GM19240 (cell line): ENCODE data around the gene CCDC137.
"Not testable (repeated sequence)": the region's sequence is repeated elsewhere in the genome, so short reads cannot be mapped to it uniquely, and the experiment has no call there.

Source experiments
- DNase-seq: peaks from one replicate; pipeline ENCODE4 v3.0.0; 2011; ENCODE audit warnings: low spot score; ENCODE audit not compliant: insufficient read length

CCDC137 gene, protein sequence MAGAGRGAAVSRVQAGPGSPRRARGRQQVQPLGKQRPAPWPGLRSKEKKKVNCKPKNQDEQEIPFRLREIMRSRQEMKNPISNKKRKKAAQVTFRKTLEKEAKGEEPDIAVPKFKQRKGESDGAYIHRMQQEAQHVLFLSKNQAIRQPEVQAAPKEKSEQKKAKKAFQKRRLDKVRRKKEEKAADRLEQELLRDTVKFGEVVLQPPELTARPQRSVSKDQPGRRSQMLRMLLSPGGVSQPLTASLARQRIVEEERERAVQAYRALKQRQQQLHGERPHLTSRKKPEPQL

DNA sequence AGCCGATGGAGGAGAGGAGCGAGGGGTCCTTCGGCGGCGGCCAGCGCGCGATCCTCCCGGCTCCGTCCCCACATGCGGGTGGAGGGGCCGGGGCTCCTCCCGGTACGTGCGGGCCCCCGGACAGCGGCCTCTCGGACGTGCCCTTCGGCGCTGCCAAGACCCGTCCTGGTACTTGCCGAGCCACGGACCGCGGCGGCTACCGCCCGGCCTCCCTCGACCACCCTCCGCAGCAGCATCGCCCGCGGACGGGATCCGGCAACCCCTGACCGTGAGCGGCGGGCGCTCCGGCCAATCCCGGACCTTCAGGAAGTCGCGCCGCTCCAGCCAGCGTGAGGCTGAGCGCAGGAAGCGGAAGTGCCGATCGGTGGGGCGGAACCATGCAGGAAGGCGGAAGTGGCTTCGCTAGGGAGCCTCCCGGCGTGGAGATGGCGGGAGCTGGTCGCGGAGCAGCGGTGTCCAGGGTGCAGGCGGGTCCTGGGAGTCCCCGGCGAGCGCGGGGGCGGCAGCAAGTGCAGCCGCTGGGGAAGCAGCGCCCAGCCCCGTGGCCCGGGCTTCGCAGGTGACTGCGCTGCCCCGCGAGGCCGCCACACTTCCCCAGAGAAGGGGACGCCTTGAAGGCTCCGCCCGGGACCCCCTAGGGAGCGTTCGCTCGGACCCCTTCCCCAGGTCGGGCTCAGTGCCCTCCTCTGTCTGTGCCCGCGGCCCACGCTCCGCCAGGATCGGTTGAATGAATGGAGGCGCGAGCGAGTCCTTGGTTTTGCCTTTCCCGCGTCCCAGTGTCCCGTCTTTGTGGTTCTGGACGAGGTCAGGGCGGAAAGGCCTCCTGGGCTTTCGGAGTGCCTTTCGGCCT is at the start of gene CCDC137, which contains the start of gene OXLD1:
Gene CCDC137, plus strand, starts transcription at position 396 of the 850 bp plus-strand sequence. Its CDS starts 30 bp downstream, at position 426.
Gene OXLD1, minus strand, starts transcription at position 264 of the 850 bp plus-strand sequence. Its CDS starts 28 bp downstream, at position 236.
- DNase-seq: peak; percentile 96

GRCh38 chr17:81616877-81617276 is 49.7 kb upstream of the CCDC137 start:
- DNase-seq: no peak

GRCh38 chr17:81618307-81618706 is 48.2 kb upstream of the CCDC137 start:
- DNase-seq: not testable (repeated sequence)

DNA sequence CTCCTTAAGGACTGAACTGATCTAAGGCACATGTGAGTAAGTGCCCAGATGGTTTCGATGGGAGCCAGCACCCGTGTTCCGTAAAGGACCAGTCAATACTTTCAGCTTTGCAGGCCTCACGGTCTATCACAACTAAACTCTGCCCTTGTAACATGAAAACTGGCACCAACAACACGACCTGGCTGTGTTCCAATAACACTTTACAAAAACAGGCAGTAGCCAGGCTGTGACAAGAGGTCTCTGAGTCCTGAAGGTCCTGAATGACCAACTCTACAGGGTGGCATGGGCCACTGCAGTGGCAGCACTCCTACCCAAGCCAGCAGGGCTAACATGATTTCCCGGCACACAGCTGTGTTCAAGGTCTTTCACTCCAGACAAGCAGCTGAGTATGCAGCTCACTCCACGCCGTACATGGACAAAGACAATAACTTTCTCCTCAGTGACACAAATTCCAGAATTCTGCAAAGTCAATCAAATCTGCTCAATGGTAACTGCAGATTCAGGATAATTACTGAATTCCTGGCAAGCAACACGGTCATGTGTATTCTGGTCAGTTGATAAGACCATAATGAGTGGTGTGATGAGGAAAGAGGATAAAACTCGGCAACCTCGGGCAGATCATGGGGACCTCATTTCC is 44.9 kb upstream of the CCDC137 start:
- DNase-seq: no peak

- DNase-seq: no peak
Observed at GRCh38 chr17:81630274-81630673, 36.3 kb upstream of the CCDC137 start.

- no peak for DNase-seq
Observed at GRCh38 chr17:81631482-81631881, 35.1 kb upstream of the CCDC137 start.

DNA sequence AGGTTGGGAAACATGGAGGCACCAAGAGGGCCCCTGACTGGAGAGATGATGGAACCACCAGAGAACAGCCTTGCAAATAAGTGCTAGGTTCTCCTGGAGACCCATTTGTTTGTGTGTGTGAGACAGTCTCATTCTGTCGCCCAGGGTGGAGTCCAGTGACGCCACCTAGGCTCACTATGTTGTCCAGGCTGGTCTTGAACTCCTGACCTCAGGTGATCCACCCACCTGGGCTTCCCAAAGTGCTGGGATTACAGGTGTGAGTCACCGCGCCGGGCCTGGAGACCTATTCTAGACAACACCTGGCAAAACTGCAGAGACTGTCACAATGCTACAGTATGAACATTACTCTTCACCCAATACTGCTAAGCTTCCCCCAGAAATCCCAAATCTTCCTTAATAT is 31.1 kb upstream of the CCDC137 start:
- no peak for DNase-seq

GRCh38 chr17:81635973-81636504 is 30.5 kb upstream of the CCDC137 start:
- DNase-seq: no peak

DNA sequence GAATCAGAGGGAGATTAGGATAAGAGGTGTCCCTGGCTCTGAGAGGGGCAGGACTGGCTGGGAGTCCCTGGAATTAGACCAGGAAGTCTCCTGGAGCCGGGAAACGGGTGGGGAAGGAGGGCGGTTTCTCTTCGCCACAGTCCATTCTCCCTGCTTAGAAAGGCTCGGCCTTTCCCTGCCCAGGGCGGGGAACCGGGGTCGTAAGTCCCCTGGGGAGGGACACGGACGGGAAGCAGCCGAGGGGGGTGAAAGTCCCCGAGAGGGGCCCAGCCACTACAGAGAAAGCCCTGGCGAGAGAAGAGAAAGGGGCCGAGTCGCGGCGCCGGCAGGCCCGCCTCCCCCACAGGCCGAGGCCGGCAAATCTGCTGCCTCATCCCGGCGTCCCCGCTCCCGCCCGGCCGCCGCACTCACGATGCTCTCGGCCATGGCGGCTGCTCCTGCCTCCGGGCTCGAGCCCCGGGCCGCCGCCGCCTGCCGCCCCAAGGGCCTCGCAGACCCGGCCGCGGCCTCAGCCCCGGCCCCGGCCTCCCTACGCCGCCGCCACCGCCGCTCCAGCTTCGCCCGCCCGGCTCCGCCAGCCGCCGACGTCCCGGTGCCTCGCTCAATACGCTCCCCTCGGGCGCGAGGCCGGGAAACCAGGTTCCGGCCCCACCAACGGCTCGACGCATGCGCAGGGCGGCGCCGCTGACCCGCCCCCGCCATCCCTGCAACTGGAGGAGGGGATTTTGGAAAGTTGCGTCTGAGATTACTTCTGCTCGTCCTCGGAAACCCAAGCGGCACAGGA is 29.8 kb upstream of the CCDC137 start, which contains the start of the genes NPLOC4 and TSPAN10:
Gene NPLOC4, minus strand, starts transcription at position 608 of the 784 bp plus-strand sequence. Its CDS starts 182 bp downstream, at position 426.
Gene TSPAN10, plus strand, starts transcription at position 692 of the 784 bp plus-strand sequence. CDS start 5,217 bp downstream, outside the sequence.
- peak; percentile 96 for DNase-seq

DNA sequence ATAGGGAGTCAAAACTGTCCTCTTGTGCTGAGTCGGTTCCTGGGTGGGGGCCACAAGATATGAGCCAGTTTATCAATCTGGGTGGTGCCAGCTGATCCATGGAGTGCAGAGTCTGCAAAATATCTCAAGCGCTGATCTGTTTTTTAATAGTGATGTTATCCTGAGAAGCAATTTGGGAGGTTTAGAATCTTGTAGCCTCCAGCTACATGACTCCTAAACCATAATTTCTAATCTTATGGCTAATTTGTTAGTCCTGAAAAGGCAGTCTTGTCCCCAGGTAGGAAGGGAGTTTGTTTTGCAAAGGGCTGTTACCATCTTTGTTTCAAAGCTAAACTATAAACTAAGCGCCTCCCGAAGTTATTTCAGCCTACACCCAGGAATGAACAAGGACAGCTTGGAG is 27.9 kb upstream of the CCDC137 start:
- DNase-seq: no peak

DNA sequence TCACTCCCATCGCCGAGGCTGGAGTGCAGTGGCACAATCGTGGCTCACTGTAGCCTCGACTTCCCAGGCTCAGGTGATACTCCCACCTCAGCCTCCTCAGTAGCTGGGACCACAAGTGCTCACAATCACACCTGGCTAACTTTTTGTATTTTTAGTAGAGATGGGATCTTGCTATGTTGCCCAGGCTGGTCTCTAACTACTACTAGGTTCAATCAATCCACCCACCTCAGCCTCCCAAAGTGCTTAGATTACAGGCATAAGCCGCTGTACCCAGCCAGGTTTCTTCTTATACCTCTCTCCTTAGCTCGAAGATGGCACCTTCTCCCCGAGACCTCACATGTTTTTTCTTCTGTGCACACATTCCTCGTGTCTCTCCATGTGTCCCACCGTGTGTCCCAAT is 26.5 kb upstream of the CCDC137 start:
- no peak for DNase-seq

GRCh38 chr17:81641825-81642489 is 24.6 kb upstream of the CCDC137 start:
- DNase-seq: no peak

DNA sequence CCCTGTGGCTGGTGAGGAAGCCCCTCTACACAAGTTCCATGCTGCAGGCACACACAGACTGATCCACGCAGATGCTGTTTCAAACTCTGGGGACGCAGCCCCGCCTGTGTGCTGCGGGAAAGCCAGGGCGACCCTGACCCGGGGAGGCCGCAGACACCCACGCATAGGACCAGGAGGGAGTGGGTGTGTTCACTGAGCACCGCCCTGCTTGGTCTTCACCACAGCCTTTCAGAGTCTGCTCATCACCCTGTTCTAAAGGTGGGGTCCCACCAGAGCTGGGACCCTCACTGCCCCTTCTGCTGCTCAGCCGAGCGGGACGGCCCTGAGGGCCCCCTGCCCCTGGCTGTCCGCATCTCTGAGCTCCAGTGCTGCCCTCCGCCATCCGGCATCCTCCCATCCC is 22.0 kb upstream of the CCDC137 start:
- no peak for DNase-seq

DNA sequence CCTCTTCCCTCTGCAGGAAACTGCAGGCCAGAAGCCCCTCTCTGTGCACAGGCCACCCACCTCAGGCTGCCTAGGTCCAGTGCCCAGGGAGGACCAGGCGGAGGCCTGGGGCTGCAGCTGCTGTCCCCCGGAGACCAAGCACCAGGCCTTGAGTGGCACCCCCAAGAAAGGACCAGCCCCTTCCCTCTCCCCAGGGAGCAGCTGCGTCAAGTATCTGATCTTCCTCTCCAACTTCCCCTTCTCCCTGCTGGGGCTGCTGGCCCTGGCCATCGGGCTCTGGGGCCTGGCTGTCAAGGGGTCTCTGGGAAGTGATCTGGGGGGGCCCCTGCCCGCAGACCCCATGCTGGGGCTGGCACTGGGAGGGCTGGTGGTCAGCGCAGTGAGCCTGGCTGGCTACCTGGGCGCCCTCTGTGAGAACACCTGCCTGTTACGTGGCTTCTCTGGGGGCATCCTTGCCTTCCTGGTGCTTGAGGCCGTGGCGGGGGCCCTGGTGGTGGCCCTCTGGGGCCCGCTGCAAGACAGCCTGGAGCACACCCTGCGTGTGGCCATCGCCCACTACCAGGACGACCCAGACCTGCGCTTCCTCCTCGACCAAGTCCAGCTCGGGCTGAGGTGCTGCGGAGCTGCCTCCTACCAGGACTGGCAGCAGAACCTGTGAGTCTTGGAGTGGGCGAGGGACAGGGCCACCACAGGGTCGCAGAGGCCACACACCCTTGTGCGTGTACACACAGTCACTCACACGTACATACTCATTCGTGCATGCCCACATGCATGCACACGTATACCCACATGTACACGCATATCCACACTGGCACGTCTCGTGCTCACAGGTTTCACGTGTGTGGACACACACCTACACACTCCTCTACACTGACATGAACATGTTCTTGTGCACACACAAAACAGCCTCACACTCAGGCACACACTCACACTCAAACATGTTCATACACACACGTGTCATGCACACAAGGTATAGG is 21.3 kb upstream of the CCDC137 start:
- no peak for DNase-seq

- DNase-seq: no peak
Observed at GRCh38 chr17:81646869-81647600, 19.5 kb upstream of the CCDC137 start.

GRCh38 chr17:81647640-81648012 is 18.9 kb upstream of the CCDC137 start:
- no peak for DNase-seq

DNA sequence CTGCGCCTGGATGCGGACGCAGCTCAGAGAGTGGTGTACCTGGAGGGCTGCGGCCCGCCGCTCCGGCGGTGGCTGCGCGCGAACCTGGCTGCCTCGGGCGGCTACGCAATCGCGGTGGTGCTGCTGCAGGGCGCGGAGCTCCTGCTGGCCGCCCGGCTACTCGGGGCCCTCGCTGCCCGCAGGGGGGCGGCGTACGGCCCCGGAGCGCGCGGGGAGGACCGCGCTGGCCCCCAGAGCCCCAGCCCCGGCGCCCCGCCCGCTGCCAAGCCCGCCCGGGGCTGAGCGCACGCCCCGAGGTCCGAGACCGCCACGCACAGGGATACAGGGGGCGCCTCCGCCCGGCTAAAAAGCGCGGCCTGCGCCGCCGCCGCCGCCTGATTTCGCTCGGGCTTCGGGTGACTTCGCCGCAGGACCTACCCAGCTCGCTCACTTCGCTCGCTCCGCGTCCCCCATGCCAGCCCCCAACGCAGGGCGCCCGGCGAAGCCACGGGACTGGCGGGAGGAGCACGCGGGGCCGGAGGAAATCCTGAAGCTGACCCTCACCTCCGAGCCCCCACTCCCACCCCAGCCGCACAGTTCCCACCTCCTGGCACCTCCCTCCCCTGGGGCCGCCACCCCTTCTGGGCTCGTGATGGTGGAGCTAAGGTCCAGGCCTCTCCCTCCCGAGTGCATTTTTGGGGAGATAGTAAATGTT is 18.4 kb upstream of the CCDC137 start:
- no peak for DNase-seq

- DNase-seq: no peak
Observed at GRCh38 chr17:81648707-81649085, 17.8 kb upstream of the CCDC137 start.
